HG03342 (cell line): Measurements from ENCODE around the gene EIF4G3.
"Not testable (repeated sequence)": the region's sequence is repeated elsewhere in the genome, so short reads cannot be mapped to it uniquely, and the experiment has no call there.

Experiments
- ATAC-seq: cut with Tn5 transposase; IDR thresholded peaks from one replicate; pipeline ENCODE4 v1.9.1; 2021; ENCODE audit warnings: mild to moderate bottlenecking, moderate library complexity; ENCODE audit not compliant: unreplicated experiment

The EIF4G3 gene

DNA sequence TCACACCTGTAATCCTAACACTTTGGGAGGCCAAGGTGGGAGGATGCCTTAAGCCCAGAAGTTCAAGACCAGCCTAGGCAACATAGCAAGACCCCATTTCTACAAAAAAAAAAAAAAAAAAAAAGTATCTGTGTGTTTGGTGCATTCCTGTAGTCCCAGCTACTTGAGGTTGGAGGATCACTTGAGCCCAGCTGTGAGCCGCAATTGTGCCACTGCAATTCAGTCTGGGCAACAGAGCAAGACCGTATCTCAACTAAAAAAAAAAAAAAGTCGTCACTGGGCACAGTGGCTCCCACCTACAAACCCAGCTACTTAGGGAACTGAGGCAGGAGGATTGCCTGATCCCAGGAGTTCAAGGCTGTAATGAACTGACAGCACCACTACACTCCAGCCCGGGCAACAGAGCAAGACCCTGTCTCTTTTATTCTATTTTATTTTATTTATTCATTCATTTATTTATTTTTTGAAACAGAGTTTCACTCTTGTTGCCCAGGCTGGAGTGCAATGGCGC is 8.6 kb upstream of the EIF4G3 start:
- no peak for ATAC-seq

- ATAC-seq, result no peak
Measured at GRCh38 chr1:21184276-21184675, 7.6 kb upstream of the EIF4G3 start.

GRCh38 chr1:21182181-21182731 is 5.6 kb upstream of the EIF4G3 start:
- ATAC-seq, result no peak

DNA sequence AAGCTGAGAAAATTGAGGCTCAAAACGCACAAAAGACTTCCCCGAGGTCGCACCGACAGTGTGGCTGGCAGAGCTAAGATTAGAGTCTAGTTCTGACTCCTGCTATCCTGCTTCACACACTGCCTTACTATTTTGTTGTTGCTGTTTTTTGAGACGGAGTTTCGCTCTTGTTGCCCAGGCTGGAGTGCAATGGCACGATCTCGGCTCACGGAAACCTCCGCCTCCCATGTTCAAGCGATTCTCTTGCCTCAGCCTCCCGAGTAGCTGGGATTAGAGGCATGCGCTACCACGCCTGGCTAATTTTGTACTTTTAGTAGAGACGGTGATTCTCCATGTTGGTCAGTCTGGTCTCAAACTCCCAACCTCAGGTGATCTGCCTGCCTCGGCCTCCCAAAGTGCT is 1.6 kb upstream of the EIF4G3 start:
- not testable (repeated sequence) for ATAC-seq

GRCh38 chr1:21175670-21176581 is 771 bp downstream of the EIF4G3 start:
- ATAC-seq, result no peak

GRCh38 chr1:21175324-21175669 is 1.4 kb downstream of the EIF4G3 start:
- no peak for ATAC-seq

- no peak for ATAC-seq
Measured at GRCh38 chr1:21174654-21175323, 1.9 kb downstream of the EIF4G3 start.

- no peak for ATAC-seq
Measured at GRCh38 chr1:21174230-21174629, 2.5 kb downstream of the EIF4G3 start.

- not testable (repeated sequence) for ATAC-seq
Measured at GRCh38 chr1:21173096-21173495, 3.6 kb downstream of the EIF4G3 start.

DNA sequence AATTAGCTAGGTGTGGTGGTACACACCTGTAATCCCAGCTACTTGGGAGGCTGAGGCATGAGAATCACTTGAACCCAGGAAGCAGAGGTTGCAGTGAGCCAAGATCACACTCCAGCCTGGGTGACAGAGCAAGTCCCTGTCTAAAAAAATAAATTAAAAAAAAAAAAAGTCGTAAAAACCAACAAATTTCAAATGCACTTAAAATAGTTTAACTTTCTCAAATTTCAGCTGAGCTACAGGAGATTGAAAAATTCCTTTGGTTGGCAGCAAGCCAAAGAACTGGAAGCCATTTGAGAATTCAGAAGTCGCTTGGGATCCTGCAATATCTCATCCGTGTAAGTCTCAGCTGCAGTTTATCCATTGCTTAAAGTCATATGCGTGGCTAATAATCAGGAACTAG is 5.9 kb downstream of the EIF4G3 start:
- ATAC-seq, result not testable (repeated sequence)

- ATAC-seq, result no peak
Measured at GRCh38 chr1:21168444-21168843, 8.3 kb downstream of the EIF4G3 start.

GRCh38 chr1:21165646-21166045 is 11.1 kb downstream of the EIF4G3 start:
- ATAC-seq, result no peak

DNA sequence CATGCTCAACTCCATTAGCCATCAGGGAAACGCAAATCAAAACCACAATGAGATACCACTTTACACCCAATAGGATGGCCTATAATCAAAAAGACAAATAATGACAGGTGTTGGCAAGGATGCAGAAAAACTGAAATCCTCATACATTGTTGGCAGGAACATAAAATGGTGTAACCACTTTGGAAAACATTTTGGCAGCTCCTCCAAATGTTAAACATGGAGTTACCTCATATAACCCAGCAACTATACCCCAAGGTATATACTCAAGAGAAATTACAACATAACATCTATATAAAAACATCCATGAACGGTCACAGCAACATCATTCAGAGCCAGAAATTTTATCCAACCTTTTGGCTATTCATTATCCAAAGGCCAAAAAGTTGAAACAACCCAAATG is 11.6 kb downstream of the EIF4G3 start:
- no peak for ATAC-seq

- ATAC-seq, result no peak
Measured at GRCh38 chr1:21164266-21164665, 12.4 kb downstream of the EIF4G3 start.

GRCh38 chr1:21162740-21163464 is 13.8 kb downstream of the EIF4G3 start:
- ATAC-seq, result no peak

DNA sequence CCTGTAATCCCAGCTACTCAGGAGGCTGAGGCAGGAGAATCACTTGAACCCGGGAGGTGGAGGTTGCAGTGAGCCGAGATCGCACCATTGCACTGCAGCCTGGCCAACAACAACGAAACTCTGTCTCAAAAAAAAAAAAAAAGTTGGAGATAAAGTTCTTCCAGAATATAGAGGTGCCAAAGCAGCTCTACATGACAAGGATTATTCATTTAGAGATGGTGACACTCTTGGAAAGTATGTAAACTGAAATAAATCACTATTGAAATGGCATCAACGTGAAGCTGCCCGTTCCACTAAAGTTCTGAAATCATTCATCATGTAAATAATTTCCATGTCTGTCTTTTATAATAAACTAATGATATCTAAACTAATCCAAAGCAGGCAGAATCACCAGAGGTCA is 14.9 kb downstream of the EIF4G3 start:
- no peak for ATAC-seq

GRCh38 chr1:21160263-21160796 is 16.4 kb downstream of the EIF4G3 start:
- ATAC-seq, result no peak

- ATAC-seq, result no peak
Measured at GRCh38 chr1:21157868-21158267, 18.8 kb downstream of the EIF4G3 start.

GRCh38 chr1:21157054-21157453 is 19.6 kb downstream of the EIF4G3 start:
- ATAC-seq, result no peak

DNA sequence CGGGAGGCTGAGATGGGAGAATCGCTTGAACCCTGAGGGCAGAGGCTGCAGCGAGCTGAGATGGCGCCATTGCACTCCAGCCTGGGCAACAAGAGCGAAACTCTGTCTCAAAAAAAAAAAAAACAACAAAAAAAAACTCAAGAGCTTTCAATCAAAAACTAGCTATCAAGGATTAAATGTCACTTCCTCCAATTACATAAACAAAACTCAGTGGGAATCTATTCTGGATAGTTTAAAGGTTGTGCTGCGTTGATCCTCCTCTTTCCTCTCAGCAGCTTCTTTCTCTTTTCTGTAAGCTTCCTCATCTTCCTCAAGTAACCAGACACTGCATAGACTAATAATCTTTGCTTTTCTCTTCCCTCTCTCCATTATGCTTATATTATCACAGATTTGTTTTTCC is 20.7 kb downstream of the EIF4G3 start:
- no peak for ATAC-seq

- no peak for ATAC-seq
Measured at GRCh38 chr1:21154717-21155116, 22.0 kb downstream of the EIF4G3 start.
